Fibroblast of skin of back (primary cell): ENCODE data around the gene LRRC41.
"Not testable (repeated sequence)": the region's sequence is repeated elsewhere in the genome, so short reads cannot be mapped to it uniquely, and the experiment has no call there.

Experiments used
- DNase-seq: peaks from one replicate; pipeline ENCODE4 v3.0.0-alpha.2; 2013

The LRRC41 gene

GRCh38 chr1:46285730-46286477 lies 17.5 kb downstream of the LRRC41 start:
- no peak for DNase-seq

GRCh38 chr1:46284597-46285564 lies 18.5 kb downstream of the LRRC41 start:
- DNase-seq, result no peak

GRCh38 chr1:46284058-46284457 lies 19.4 kb downstream of the LRRC41 start:
- DNase-seq, result no peak

- DNase-seq, result no peak
These were observed 22.4 kb downstream of the LRRC41 start for GRCh38 chr1:46281021-46281420.

GRCh38 chr1:46280092-46280491 lies 23.3 kb downstream of the LRRC41 start:
- no peak for DNase-seq

GRCh38 chr1:46278807-46279206 lies 24.6 kb downstream of the LRRC41 start:
- DNase-seq, result no peak

GRCh38 chr1:46277658-46278373 lies 25.6 kb downstream of the LRRC41 start:
- DNase-seq, result no peak

- DNase-seq, result no peak
These were observed 28.4 kb downstream of the LRRC41 start for GRCh38 chr1:46275030-46275337.

- DNase-seq, result no peak
These were observed 29.0 kb downstream of the LRRC41 start for GRCh38 chr1:46274225-46275029.

GRCh38 chr1:46268578-46268977 lies 34.8 kb downstream of the LRRC41 start:
- DNase-seq, result no peak

- no peak for DNase-seq
These were observed 40.3 kb downstream of the LRRC41 start for GRCh38 chr1:46263146-46263545.

GRCh38 chr1:46262508-46262907 lies 40.9 kb downstream of the LRRC41 start:
- DNase-seq, result no peak

- DNase-seq, result no peak
These were observed 46.9 kb downstream of the LRRC41 start for GRCh38 chr1:46256523-46256922.

GRCh38 chr1:46254668-46255067 lies 48.7 kb downstream of the LRRC41 start:
- no peak for DNase-seq

- peak; percentile 28 for DNase-seq
These were observed 55.1 kb downstream of the LRRC41 start for GRCh38 chr1:46248122-46248920.

- DNase-seq, result peak; percentile 99
These were observed 55.8 kb downstream of the LRRC41 start, which contains the start of gene RAD54L for GRCh38 chr1:46247436-46248121. Gene RAD54L, plus strand, starts transcription at chr1:46247763. Its CDS starts 643 bp downstream, at chr1:46248406.

GRCh38 chr1:46246548-46247435 lies 56.6 kb downstream of the LRRC41 start:
- DNase-seq, result peak; percentile 58

- not testable (repeated sequence) for DNase-seq
These were observed 57.3 kb downstream of the LRRC41 start for GRCh38 chr1:46246136-46246535.

- peak; percentile 36 for DNase-seq
These were observed 58.6 kb downstream of the LRRC41 start for GRCh38 chr1:46244656-46245371.
